NT2/D1 (cell line): ENCODE results near the gene NAV1.

Experiments
- YY1 ChIP-seq: IDR thresholded peaks from 2 replicates; pipeline ENCODE4 v1.6.1; 2011; ENCODE audit not compliant: insufficient read length, insufficient read depth
- ZNF274 ChIP-seq: IDR thresholded peaks from 2 replicates; pipeline ENCODE4 v1.6.1; 2011; ENCODE audit warnings: mild to moderate bottlenecking, low read depth, low read length

GRCh38 chr1:201504179-201504631, 34.7 kb upstream of the NAV1 start:
- no peak for TF ChIP-seq YY1
- no peak for TF ChIP-seq ZNF274
